HG03439 (cell line): ENCODE measurements around the gene TEX22.

Experiments used
- ATAC-seq: cut with Tn5 transposase; IDR thresholded peaks from one replicate; pipeline ENCODE4 v1.9.1; 2021; ENCODE audit warnings: mild to moderate bottlenecking, moderate library complexity; ENCODE audit not compliant: unreplicated experiment

Gene TEX22

GRCh38 chr14:105384041-105384557 is 14.2 kb upstream of the TEX22 start:
- no peak for ATAC-seq

GRCh38 chr14:105384605-105385321 is 13.6 kb upstream of the TEX22 start:
- no peak for ATAC-seq

GRCh38 chr14:105385322-105385637 is 13.1 kb upstream of the TEX22 start:
- no peak for ATAC-seq

- ATAC-seq = no peak
Observed at GRCh38 chr14:105385698-105386365, 12.5 kb upstream of the TEX22 start.

- no peak for ATAC-seq
Observed at GRCh38 chr14:105386581-105387529, 11.5 kb upstream of the TEX22 start.

- no peak for ATAC-seq
Observed at GRCh38 chr14:105387530-105387922, 10.8 kb upstream of the TEX22 start.

GRCh38 chr14:105388110-105388951 is 10.0 kb upstream of the TEX22 start:
- no peak for ATAC-seq

GRCh38 chr14:105388976-105389375 is 9.4 kb upstream of the TEX22 start:
- no peak for ATAC-seq

GRCh38 chr14:105389534-105389933 is 8.8 kb upstream of the TEX22 start:
- no peak for ATAC-seq

- no peak for ATAC-seq
Observed at GRCh38 chr14:105389976-105390848, 8.1 kb upstream of the TEX22 start.

- ATAC-seq = no peak
Observed at GRCh38 chr14:105390849-105391500, 7.4 kb upstream of the TEX22 start.

- no peak for ATAC-seq
Observed at GRCh38 chr14:105391541-105391940, 6.8 kb upstream of the TEX22 start.

GRCh38 chr14:105392131-105393090 is 5.9 kb upstream of the TEX22 start:
- ATAC-seq = no peak

GRCh38 chr14:105393151-105393550 is 5.2 kb upstream of the TEX22 start:
- no peak for ATAC-seq

- ATAC-seq = no peak
Observed at GRCh38 chr14:105394714-105395537, 3.4 kb upstream of the TEX22 start.

GRCh38 chr14:105395538-105395854 is 2.8 kb upstream of the TEX22 start:
- ATAC-seq = no peak

GRCh38 chr14:105397350-105397931 is 897 bp upstream of the TEX22 start:
- no peak for ATAC-seq
